CD14-positive monocyte (primary cell): ENCODE results near the gene FLRT1. TPM values are rescaled to one million over a fixed set of nuclear protein-coding genes. Genes with fewer than 3 reads are reported as not detected.

Experiments
- DNase-seq, 3 donors: peaks; one replicate each; pipeline ENCODE4 v3.0.0-alpha.2; 2011 to 2022
- H2AFZ ChIP-seq: 2 replicates; pipeline ENCODE4 v1.6.0; 2012; ENCODE audit warnings: mild to moderate bottlenecking, low read depth, low read length, inconsistent platforms; ENCODE audit not compliant: insufficient read depth, poor library complexity, severe bottlenecking
- H3K27ac ChIP-seq, 2 donors: 1 replicate in 1 of 2; 2 replicates in 1 of 2; pipeline ENCODE4 v1.5.1; 2012 to 2013; ENCODE audit warnings: low read length in 2 of 2, control low read depth in 1 of 2, inconsistent platforms in 1 of 2, low read depth in 1 of 2, mild to moderate bottlenecking in 1 of 2
- H3K27me3 ChIP-seq, 2 donors: one replicate each; pipeline versions ENCODE4 v1.6.0 to v1.6.1; 2011 to 2013; ENCODE audit warnings: low read length in 2 of 2; ENCODE audit not compliant: control insufficient read depth in 2 of 2, insufficient read depth in 2 of 2
- H3K36me3 ChIP-seq, 2 donors: replicated peaks in 1 of 2; 1 replicate in 1 of 2; 2 replicates in 1 of 2; pipeline versions ENCODE4 v1.5.1 to v1.6.1; 2012 to 2013; ENCODE audit warnings: low read length in 2 of 2, control low read depth in 1 of 2, inconsistent platforms in 1 of 2, mild to moderate bottlenecking in 1 of 2; ENCODE audit not compliant: insufficient read depth in 2 of 2, control insufficient read depth in 1 of 2
- H3K4me1 ChIP-seq, 2 donors: 1 replicate in 1 of 2; 2 replicates in 1 of 2; pipeline versions ENCODE4 v1.5.1 to v1.6.1; 2012 to 2013; ENCODE audit warnings: low read length in 2 of 2, control low read depth in 1 of 2, inconsistent platforms in 1 of 2, mild to moderate bottlenecking in 1 of 2, moderate library complexity in 1 of 2; ENCODE audit not compliant: insufficient read depth in 2 of 2, control insufficient read depth in 1 of 2
- H3K4me2 ChIP-seq: replicated peaks from 2 replicates; pipeline ENCODE3; 2012; ENCODE audit warnings: low read length, moderate library complexity, mild to moderate bottlenecking; ENCODE audit not compliant: poor library complexity, severe bottlenecking; ENCODE audit errors: extremely low read depth
- H3K4me3 ChIP-seq, 3 experiments: fragments of 200-600 bp in 1 of 3; sonication (generic) in 1 of 3; replicated peaks in 1 of 3; 1 replicate in 2 of 3; 2 replicates in 1 of 3; pipeline ENCODE4 v1.5.1; 2011 to 2013; ENCODE audit warnings: low read length in 3 of 3, mild to moderate bottlenecking in 3 of 3, control low read depth in 2 of 3, low read depth in 2 of 3, inconsistent platforms in 1 of 3, moderate library complexity in 1 of 3
- H3K79me2 ChIP-seq: 2 replicates; pipeline ENCODE4 v1.6.0; 2012; ENCODE audit warnings: mild to moderate bottlenecking, control low read depth, inconsistent platforms, low read length, moderate library complexity; ENCODE audit not compliant: insufficient read depth
- H3K9ac ChIP-seq: 2 replicates; pipeline ENCODE4 v1.6.0; 2017; ENCODE audit warnings: low read length, mild to moderate bottlenecking; ENCODE audit not compliant: insufficient read depth, poor library complexity, severe bottlenecking
- H3K9me3 ChIP-seq, 2 donors: replicated peaks in 1 of 2; 1 replicate in 1 of 2; 2 replicates in 1 of 2; pipeline versions ENCODE4 v1.5.1 to v1.6.1; 2012 to 2013; ENCODE audit warnings: low read length in 2 of 2, control low read depth in 1 of 2; ENCODE audit not compliant: control insufficient read depth in 1 of 2, insufficient read depth in 1 of 2
- H4K20me1 ChIP-seq: 2 replicates; pipeline ENCODE4 v1.6.0; 2012; ENCODE audit warnings: mild to moderate bottlenecking, low read length, control low read depth, moderate library complexity; ENCODE audit not compliant: insufficient read depth
- H3K27ac Mint-ChIP-seq, 7 donors: one replicate each; pipeline ENCODE4 v1.8.0; 2020; ENCODE audit warnings: mild to moderate bottlenecking in 7 of 7, mixed read lengths in 7 of 7, moderate library complexity in 6 of 7, inconsistent platforms in 2 of 7
- H3K27me3 Mint-ChIP-seq, 3 donors: one replicate each; pipeline ENCODE4 v1.8.0; 2021 to 2022; ENCODE audit warnings: low read depth in 3 of 3, mild to moderate bottlenecking in 3 of 3, mixed read lengths in 3 of 3, moderate library complexity in 3 of 3, inconsistent platforms in 1 of 3
- H3K36me3 Mint-ChIP-seq, 2 donors: one replicate each; pipeline ENCODE4 v1.8.0; 2020; ENCODE audit warnings: mixed read lengths in 2 of 2, inconsistent platforms in 1 of 2, mild to moderate bottlenecking in 1 of 2
- H3K4me1 Mint-ChIP-seq: one replicate; pipeline ENCODE4 v1.8.0; 2020; ENCODE audit warnings: mild to moderate bottlenecking, mixed read lengths
- H3K4me3 Mint-ChIP-seq, 2 donors: one replicate each; pipeline ENCODE4 v1.8.0; 2020; ENCODE audit warnings: mild to moderate bottlenecking in 2 of 2, mixed read lengths in 2 of 2, moderate library complexity in 1 of 2
- H3K9me3 Mint-ChIP-seq, 7 donors: one replicate each; pipeline ENCODE4 v1.8.0; 2020 to 2022; ENCODE audit warnings: mixed read lengths in 7 of 7, mild to moderate bottlenecking in 6 of 7, moderate library complexity in 6 of 7, inconsistent platforms in 2 of 7
- CTCF ChIP-seq: fragments of 200-600 bp; IDR thresholded peaks from one replicate; pipeline ENCODE4 v1.8.0; 2022; ENCODE audit warnings: antibody characterized with exemption, mild to moderate bottlenecking
- WGBS: methylation state at CpG from one replicate; pipeline ENCODE4 v1.1.5; 2013; ENCODE audit warnings: missing lambda C conversion rate; ENCODE audit not compliant: insufficient coverage; 5-methylcytosine and 5-hydroxymethylcytosine counted together
- intact Hi-C, 2 donors: fragments of 100-400 bp; cut with micrococcal nuclease; formaldehyde crosslinking; loops; one replicate each; pipeline versions ENCODE4 v1.15.0 to v1.15.1; 2023
- polyA plus RNA-seq, 3 donors: library from polyadenylated mRNA; depleted of rRNA in 1 of 3; unstranded in 2 of 3; stranded (reverse) in 1 of 3; fragments of 300-500 nt in 2 of 3; fragments of >200 nt in 1 of 3; fragmentation: Illumina TruSeq in 2 of 3; gene quantifications; 1 replicate in 2 of 3; 2 replicates in 1 of 3; pipeline ENCODE4 v1.2.3, GENCODE V29; 2012 to 2021

Gene FLRT1
- polyA plus RNA-seq, 3 donors = not detected

GRCh38 chr11:64078284-64078683 is 42.6 kb downstream of the FLRT1 start:
- WGBS = 92% methylated on average over 11 of the region's 11 CpGs
- H3K4me3 Mint-ChIP-seq = no peak overlapping the region
- DNase-seq = no peak

GRCh38 chr11:64078905-64079304 is 43.2 kb downstream of the FLRT1 start:
- no peak for DNase-seq
- no peaks in the 10 kb centered on the region for H3K9me3 Mint-ChIP-seq
- no peaks in the 10 kb centered on the region for H3K36me3 Mint-ChIP-seq
- no peak overlapping the region for H3K4me3 Mint-ChIP-seq
- intact Hi-C loops = no loop called here
- Histone ChIP-seq H3K4me3 (no peak overlapping the region), H4K20me1 (no peaks in the 10 kb centered on the region), H3K4me1 (peaks cover 8 to 9% of the 10 kb centered on the region in 2 donors), H3K9ac (no peak overlapping the region), H3K4me2 (no peak overlapping the region), H3K79me2 (no peaks in the 10 kb centered on the region), H3K27ac (no peak overlapping the region), H3K9me3 (no peaks in the 10 kb centered on the region), H2AFZ (no peak overlapping the region), H3K27me3 (no peaks in the 10 kb centered on the region), H3K36me3 (no peaks in the 10 kb centered on the region)
- no peak for TF ChIP-seq CTCF
- 88% methylated on average over 11 of the region's 13 CpGs for WGBS
- peaks cover 6% of the 10 kb centered on the region for H3K4me1 Mint-ChIP-seq
- H3K27me3 Mint-ChIP-seq = peaks cover 2 to 6% (median 4%) of the 10 kb centered on the region in 3 donors
- H3K27ac Mint-ChIP-seq = no peak overlapping the region

More at GRCh38 chr11:64078284-64078683, 42.6 kb downstream of the FLRT1 start:
- H3K4me1 ChIP-seq = peaks cover 10 to 13% of the 10 kb centered on the region in 2 donors
- H3K27ac ChIP-seq = no peak overlapping the region
- H3K79me2 ChIP-seq = no peaks in the 10 kb centered on the region
- TF ChIP-seq CTCF = no peak
- H3K36me3 ChIP-seq = no peaks in the 10 kb centered on the region
- intact Hi-C loops = no loop called here
- peaks cover 8% of the 10 kb centered on the region for H3K4me1 Mint-ChIP-seq
- H3K9me3 Mint-ChIP-seq = no peaks in the 10 kb centered on the region
- H3K27ac Mint-ChIP-seq = no peak overlapping the region
- no peak overlapping the region for H3K4me3 ChIP-seq
- H3K9me3 ChIP-seq = no peaks in the 10 kb centered on the region
- no peaks in the 10 kb centered on the region for H4K20me1 ChIP-seq
- H3K9ac ChIP-seq = no peak overlapping the region
- no peak overlapping the region for H3K4me2 ChIP-seq
- H3K27me3 Mint-ChIP-seq = peaks cover 2 to 6% (median 4%) of the 10 kb centered on the region in 3 donors
- H3K36me3 Mint-ChIP-seq = no peaks in the 10 kb centered on the region
- no peak overlapping the region for H2AFZ ChIP-seq
- no peaks in the 10 kb centered on the region for H3K27me3 ChIP-seq
